ENCODE results near the gene EFL1. TPM values are rescaled to one million over a fixed set of nuclear protein-coding genes. Genes with fewer than 3 reads are reported as not detected.

Gene EFL1
- total RNA-seq, 4 donors from 2014 or later, result 35.0 to 57.9 (median 46.5) TPM

DNA sequence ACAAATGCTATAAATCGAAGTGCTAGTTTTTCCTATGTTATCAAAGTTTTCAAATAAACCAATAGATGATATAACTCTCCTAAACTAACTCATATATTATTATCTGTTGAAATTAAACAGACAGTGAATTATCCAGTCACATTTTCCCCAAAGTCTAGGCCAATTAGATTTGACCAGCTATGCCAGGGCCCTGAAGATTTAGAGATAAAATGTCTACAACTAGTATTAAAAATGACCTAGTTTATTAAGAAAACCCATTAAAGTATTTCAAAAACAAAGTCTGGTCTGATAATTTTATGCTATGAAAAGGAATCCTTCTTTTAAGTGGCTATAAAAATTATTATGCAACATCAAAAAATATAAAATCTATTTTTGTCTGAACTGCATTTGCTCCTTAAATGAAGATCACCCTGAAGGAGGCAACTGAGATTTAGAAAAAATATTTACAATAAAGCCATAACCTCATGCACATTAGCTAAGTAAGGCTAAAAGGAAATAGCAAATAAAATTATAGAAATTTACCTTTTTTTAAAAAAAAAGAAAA, 133.3 kb downstream of the EFL1 start:
- Histone ChIP-seq H3K27me3 (no peaks in the 10 kb centered on the region), H3K9me3 (no peaks in the 10 kb centered on the region), H3K4me1 (peaks cover 0 to 10% (median 0%) of the 10 kb centered on the region in 4 donors), H3K4me3 (no peak overlapping the region), H3K36me3 (peaks cover 0 to 7% (median 0%) of the 10 kb centered on the region in 4 donors), H3K27ac (peak overlapping the region in 2 of 4 donors; percentile 8 to 10)
- in situ Hi-C loops (cut with MboI; ENCODE audit: low pct_ligation_motif_present in 1 of 4, low pct_unique_long_range_greater_than_20kb in 1 of 4, low sequenced_read_pairs in 3 of 4) (no loop called here), intact Hi-C loops (cut with DNase I; ENCODE audit: low total_unique reads) (no loop called here)
- 73 to 90% methylated on average over 1 of the region's 1 CpG for WGBS, 2 donors (ENCODE audit: low coverage in 1 of 2)
- DNase-seq, result no peak
- TF ChIP-seq, protein P1, sequence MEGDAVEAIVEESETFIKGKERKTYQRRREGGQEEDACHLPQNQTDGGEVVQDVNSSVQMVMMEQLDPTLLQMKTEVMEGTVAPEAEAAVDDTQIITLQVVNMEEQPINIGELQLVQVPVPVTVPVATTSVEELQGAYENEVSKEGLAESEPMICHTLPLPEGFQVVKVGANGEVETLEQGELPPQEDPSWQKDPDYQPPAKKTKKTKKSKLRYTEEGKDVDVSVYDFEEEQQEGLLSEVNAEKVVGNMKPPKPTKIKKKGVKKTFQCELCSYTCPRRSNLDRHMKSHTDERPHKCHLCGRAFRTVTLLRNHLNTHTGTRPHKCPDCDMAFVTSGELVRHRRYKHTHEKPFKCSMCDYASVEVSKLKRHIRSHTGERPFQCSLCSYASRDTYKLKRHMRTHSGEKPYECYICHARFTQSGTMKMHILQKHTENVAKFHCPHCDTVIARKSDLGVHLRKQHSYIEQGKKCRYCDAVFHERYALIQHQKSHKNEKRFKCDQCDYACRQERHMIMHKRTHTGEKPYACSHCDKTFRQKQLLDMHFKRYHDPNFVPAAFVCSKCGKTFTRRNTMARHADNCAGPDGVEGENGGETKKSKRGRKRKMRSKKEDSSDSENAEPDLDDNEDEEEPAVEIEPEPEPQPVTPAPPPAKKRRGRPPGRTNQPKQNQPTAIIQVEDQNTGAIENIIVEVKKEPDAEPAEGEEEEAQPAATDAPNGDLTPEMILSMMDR (IDR thresholded peaks at IDR 0.05), result no peak
- TF ChIP-seq POLR2A (IDR thresholded peaks at IDR 0.05), result no peak
- TF ChIP-seq POLR2AphosphoS5 (IDR thresholded peaks at IDR 0.05), result no peak
- no peak for TF ChIP-seq EP300 (IDR thresholded peaks at IDR 0.05; ENCODE audit: low read depth)

DNA sequence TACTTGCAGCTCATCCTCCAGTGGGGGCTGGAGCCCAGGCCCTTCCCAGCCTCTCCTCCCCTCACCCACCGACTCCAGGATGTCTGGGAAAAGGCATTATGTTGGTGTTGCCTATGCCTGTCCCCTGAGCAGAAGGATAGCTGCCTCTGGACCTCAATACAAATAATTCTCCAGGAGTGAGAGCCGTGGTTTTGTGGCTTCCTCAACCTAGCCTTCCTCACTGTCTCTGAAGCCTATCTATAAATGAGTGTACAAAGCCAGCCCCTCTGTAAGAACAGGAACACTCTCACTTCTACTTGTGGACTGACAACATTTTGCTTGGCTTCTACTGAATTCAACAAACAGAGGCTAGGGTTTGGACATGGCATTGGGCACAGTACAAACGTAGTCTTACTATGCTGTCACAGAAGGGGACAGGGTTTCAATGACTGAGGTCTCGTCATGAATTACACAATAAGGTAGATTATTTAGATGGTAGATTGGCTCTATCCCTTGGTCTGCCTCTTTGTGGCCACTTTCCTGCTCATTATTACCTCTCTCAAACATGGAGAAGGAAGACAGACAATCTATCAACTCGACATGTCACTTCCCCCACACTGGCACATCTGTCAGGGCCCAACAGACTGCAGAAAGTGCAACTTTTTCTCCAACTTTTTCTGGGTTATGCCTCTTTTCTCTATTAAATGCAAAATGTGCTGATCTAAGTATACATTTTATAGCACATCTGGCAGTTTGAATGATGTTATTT, 134.0 kb downstream of the EFL1 start:
- 77 to 90% methylated on average over 3 to 5 of the region's 5 CpGs for WGBS, 2 donors (ENCODE audit: low coverage in 1 of 2)
- Histone ChIP-seq H3K9me3 (no peaks in the 10 kb centered on the region), H3K4me3 (no peak overlapping the region), H3K27ac (no peak overlapping the region), H3K36me3 (peaks cover 0 to 7% (median 0%) of the 10 kb centered on the region in 4 donors), H3K27me3 (no peaks in the 10 kb centered on the region), H3K4me1 (peaks cover 0 to 10% (median 0%) of the 10 kb centered on the region in 4 donors)
- TF ChIP-seq EP300 (IDR thresholded peaks at IDR 0.05; ENCODE audit: low read depth) (no peak), POLR2A (IDR thresholded peaks at IDR 0.05) (no peak), POLR2AphosphoS5 (IDR thresholded peaks at IDR 0.05) (no peak)
- TF ChIP-seq, protein P1 (IDR thresholded peaks at IDR 0.05), result no peak
- in situ Hi-C loops (cut with MboI; ENCODE audit: low pct_ligation_motif_present in 1 of 4, low pct_unique_long_range_greater_than_20kb in 1 of 4, low sequenced_read_pairs in 3 of 4), result no loop called here
- no peak for DNase-seq
- intact Hi-C loops (cut with DNase I; ENCODE audit: low total_unique reads), result no loop called here

DNA sequence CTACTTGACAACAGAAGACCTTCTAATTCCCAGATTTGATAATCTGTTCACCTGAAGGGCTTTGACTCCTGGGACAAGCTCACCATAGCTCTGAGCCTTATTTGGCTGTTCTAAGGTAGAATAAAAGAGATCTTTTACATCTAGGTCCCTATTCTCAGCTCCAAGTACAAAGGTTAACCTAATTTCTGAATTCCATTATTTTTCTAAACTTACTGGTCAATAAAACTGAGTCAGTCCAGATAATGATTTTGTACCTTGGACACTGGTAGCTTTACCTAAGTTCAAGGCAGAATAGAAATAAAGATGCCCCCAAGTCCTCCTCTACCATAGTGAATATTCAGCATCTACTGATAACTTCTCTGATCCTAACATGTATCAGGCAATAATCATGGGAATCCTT, 135.0 kb downstream of the EFL1 start:
- in situ Hi-C loops (cut with MboI; ENCODE audit: low pct_ligation_motif_present in 1 of 4, low pct_unique_long_range_greater_than_20kb in 1 of 4, low sequenced_read_pairs in 3 of 4), result no loop called here
- no peak for TF ChIP-seq EP300 (IDR thresholded peaks at IDR 0.05; ENCODE audit: low read depth)
- TF ChIP-seq, protein P1 (IDR thresholded peaks at IDR 0.05), result no peak
- TF ChIP-seq POLR2A (IDR thresholded peaks at IDR 0.05), result no peak
- no peak for TF ChIP-seq POLR2AphosphoS5 (IDR thresholded peaks at IDR 0.05)

DNA sequence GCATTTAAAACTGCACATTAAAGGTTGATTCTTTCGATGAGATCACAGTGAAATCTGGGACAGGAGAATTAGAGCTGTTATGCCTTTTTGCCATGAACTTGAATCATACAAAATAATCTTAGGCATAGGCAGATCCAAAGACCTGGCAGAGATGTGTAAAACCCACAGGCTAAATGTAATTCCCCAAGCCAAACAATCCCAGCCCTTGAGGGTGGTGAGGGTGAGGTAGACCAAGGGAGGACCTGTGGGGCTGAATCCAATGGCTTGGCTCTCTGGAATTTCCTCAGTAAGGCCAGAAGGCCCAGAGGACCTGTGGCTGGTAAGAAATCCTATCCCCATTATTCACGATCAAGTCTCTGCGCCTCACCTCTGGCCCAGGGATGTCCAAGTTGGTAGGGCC, 136.2 kb downstream of the EFL1 start:
- no peak overlapping the region for H3K4me3 ChIP-seq
- intact Hi-C loops (cut with DNase I; ENCODE audit: low total_unique reads), result no loop called here
- no peaks in the 10 kb centered on the region for H3K9me3 ChIP-seq
- WGBS, 2 donors (ENCODE audit: low coverage in 1 of 2), result 92 to 100% methylated on average over 3 of the region's 3 CpGs
- H3K36me3 ChIP-seq, result peaks cover 0 to 7% (median 0%) of the 10 kb centered on the region in 4 donors
- in situ Hi-C loops (cut with MboI; ENCODE audit: low pct_ligation_motif_present in 1 of 4, low pct_unique_long_range_greater_than_20kb in 1 of 4, low sequenced_read_pairs in 3 of 4), result no loop called here
- TF ChIP-seq, protein P1 (IDR thresholded peaks at IDR 0.05), result no peak
- TF ChIP-seq EP300 (IDR thresholded peaks at IDR 0.05; ENCODE audit: low read depth) (no peak), POLR2A (IDR thresholded peaks at IDR 0.05) (no peak), POLR2AphosphoS5 (IDR thresholded peaks at IDR 0.05) (no peak)
- DNase-seq, result no peak
- no peak overlapping the region for H3K27ac ChIP-seq
- H3K4me1 ChIP-seq, result peaks cover 0 to 10% (median 0%) of the 10 kb centered on the region in 4 donors
- no peaks in the 10 kb centered on the region for H3K27me3 ChIP-seq

More for the DNA sequence above, 135.0 kb downstream of the EFL1 start:
- intact Hi-C loops (cut with DNase I; ENCODE audit: low total_unique reads), result no loop called here
- Histone ChIP-seq H3K27me3 (no peaks in the 10 kb centered on the region), H3K27ac (no peak overlapping the region), H3K4me3 (no peak overlapping the region), H3K4me1 (peaks cover 0 to 10% (median 0%) of the 10 kb centered on the region in 4 donors), H3K36me3 (peaks cover 0 to 7% (median 0%) of the 10 kb centered on the region in 4 donors), H3K9me3 (no peaks in the 10 kb centered on the region)
- no peak for DNase-seq
